ENCODE data around the gene MTSS2.

MTSS2 gene

GRCh38 chr16:70661918-70662641 is 23.8 kb downstream of the MTSS2 start:
- TF ChIP-seq, protein P1, sequence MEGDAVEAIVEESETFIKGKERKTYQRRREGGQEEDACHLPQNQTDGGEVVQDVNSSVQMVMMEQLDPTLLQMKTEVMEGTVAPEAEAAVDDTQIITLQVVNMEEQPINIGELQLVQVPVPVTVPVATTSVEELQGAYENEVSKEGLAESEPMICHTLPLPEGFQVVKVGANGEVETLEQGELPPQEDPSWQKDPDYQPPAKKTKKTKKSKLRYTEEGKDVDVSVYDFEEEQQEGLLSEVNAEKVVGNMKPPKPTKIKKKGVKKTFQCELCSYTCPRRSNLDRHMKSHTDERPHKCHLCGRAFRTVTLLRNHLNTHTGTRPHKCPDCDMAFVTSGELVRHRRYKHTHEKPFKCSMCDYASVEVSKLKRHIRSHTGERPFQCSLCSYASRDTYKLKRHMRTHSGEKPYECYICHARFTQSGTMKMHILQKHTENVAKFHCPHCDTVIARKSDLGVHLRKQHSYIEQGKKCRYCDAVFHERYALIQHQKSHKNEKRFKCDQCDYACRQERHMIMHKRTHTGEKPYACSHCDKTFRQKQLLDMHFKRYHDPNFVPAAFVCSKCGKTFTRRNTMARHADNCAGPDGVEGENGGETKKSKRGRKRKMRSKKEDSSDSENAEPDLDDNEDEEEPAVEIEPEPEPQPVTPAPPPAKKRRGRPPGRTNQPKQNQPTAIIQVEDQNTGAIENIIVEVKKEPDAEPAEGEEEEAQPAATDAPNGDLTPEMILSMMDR (IDR thresholded peaks at IDR 0.05; ENCODE audit: extremely low read depth, missing control alignments): no peak
- DNase-seq (ENCODE audit: low spot score): no peak

- TF ChIP-seq, protein P1 (IDR thresholded peaks at IDR 0.05; ENCODE audit: extremely low read depth, missing control alignments): no peak
- DNase-seq (ENCODE audit: low spot score): no peak
Measured at GRCh38 chr16:70661534-70661917, 24.3 kb downstream of the MTSS2 start.

GRCh38 chr16:70660672-70661350 is 25.0 kb downstream of the MTSS2 start:
- DNase-seq (ENCODE audit: low spot score): no peak
- TF ChIP-seq, protein P1 (IDR thresholded peaks at IDR 0.05; ENCODE audit: extremely low read depth, missing control alignments): no peak

GRCh38 chr16:70659953-70660671 is 25.7 kb downstream of the MTSS2 start:
- TF ChIP-seq, protein P1 (IDR thresholded peaks at IDR 0.05; ENCODE audit: extremely low read depth, missing control alignments): no peak
- no peak for DNase-seq (ENCODE audit: low spot score)

DNA sequence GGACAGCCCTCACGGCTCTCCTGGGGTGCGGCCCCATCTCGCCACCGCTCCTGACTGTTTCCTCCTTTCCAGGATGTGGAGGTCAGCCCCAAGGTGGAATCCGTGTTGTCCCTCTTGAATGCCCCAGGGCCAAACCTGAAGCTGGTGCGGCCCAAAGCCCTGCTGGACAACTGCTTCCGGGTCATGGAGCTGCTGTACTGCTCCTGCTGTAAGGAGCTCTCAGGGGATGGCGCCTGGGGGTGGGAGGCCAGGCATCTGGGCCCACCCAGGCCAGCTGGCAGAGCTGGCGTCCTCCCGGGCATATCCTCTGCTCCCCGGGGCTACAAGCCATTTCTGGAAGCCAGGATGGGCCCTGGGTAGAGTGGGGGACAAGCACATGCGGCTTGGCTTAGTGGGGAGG is 26.3 kb downstream of the MTSS2 start:
- TF ChIP-seq, protein P1 (IDR thresholded peaks at IDR 0.05; ENCODE audit: extremely low read depth, missing control alignments): no peak
- no peak for DNase-seq (ENCODE audit: low spot score)

DNA sequence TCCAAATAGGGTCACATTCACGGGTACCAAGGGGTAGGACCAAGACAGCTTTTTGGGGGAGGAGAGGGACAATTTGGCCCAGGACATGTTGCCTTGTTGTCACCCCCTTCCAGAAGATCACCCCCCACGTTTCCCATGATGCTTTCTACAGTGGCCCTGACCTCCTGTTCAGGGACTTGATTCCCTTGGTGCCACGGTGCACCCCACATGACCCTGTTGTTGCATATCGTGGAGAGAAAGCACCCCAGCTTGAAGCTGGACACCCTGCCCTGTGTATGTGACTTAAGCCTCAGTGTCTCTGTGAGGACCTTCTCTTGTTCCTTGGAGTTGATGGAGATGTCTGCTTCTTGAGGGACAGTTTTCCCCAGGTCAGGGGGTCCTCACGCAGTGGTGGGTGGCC is 26.9 kb downstream of the MTSS2 start:
- TF ChIP-seq, protein P1 (IDR thresholded peaks at IDR 0.05; ENCODE audit: extremely low read depth, missing control alignments): no peak
- DNase-seq (ENCODE audit: low spot score): no peak

- no peak for DNase-seq (ENCODE audit: low spot score)
- TF ChIP-seq, protein P1 (IDR thresholded peaks at IDR 0.05; ENCODE audit: extremely low read depth, missing control alignments): no peak
Measured at GRCh38 chr16:70657956-70658355, 27.9 kb downstream of the MTSS2 start.
